SK-N-SH (cell line): Measurements from ENCODE around the gene MAGI2. TPM values are rescaled to one million over a fixed set of nuclear protein-coding genes. Genes with fewer than 3 reads are reported as not detected.

Experiments
- CTCF ChIA-PET: fragments of 300-600, 350-600 bp; formaldehyde crosslinking; extraction: SDS; loops from one replicate; lab custom pipeline; 2021; lab: Yijun Ruan, JAX
- POLR2A ChIA-PET: fragments of 350-600 bp; sonication (Branson Sonifier 250); formaldehyde crosslinking; extraction: SDS; loops from one replicate; lab custom pipeline; 2020; ENCODE audit warnings: antibody characterized with exemption, inconsistent platforms; lab: Yijun Ruan, JAX
- DNase-seq: peaks from one replicate; pipeline ENCODE4 v3.0.0; 2012
- H2AFZ ChIP-seq: fragments of 200-600 bp; sonication (generic); 2 replicates; pipeline ENCODE4 v1.8.1; 2016; ENCODE audit warnings: antibody characterized with exemption, mild to moderate bottlenecking, low read depth
- H3F3A ChIP-seq: fragments of 200-600 bp; sonication (generic); replicated peaks from 2 replicates; pipeline ENCODE3; 2016; ENCODE audit warnings: antibody characterized with exemption, mild to moderate bottlenecking; ENCODE audit not compliant: insufficient read depth
- H3K27ac ChIP-seq, 2 experiments: fragments of 200-500 bp in 1 of 2; fragments of 200-600 bp in 1 of 2; sonication (Bioruptor generic) in 1 of 2; sonication (generic), shearing (Covaris generic) in 1 of 2; 2 replicates each; pipeline versions ENCODE4 v1.5.1 to v1.6.1; 2014 to 2016; ENCODE audit warnings: low read depth in 2 of 2, inconsistent platforms in 1 of 2, low read length in 1 of 2, mild to moderate bottlenecking in 1 of 2, mixed read lengths in 1 of 2
- H3K27me3 ChIP-seq: fragments of 200-600 bp; sonication (generic), shearing (Covaris generic); 2 replicates; pipeline ENCODE4 v1.6.1; 2016; ENCODE audit warnings: mixed run types; ENCODE audit not compliant: insufficient read depth
- H3K36me3 ChIP-seq, 2 experiments: fragments of 200-500 bp in 1 of 2; fragments of 200-600 bp in 1 of 2; sonication (Bioruptor generic) in 1 of 2; sonication (generic) in 1 of 2; replicated peaks in 1 of 2; 2 replicates each; pipeline versions ENCODE3 to v1.5.1; 2014 to 2016; ENCODE audit warnings: low read length in 1 of 2, mild to moderate bottlenecking in 1 of 2; ENCODE audit not compliant: insufficient read depth in 2 of 2, control insufficient read depth in 1 of 2
- H3K4me1 ChIP-seq, 2 experiments: fragments of 200-500 bp in 1 of 2; fragments of 200-600 bp in 1 of 2; sonication (Bioruptor generic) in 1 of 2; sonication (generic), shearing (Covaris generic) in 1 of 2; 2 replicates each; pipeline versions ENCODE4 v1.5.1 to v1.6.1; 2014 to 2016; ENCODE audit warnings: low read depth in 1 of 2, low read length in 1 of 2, mixed run types in 1 of 2; ENCODE audit not compliant: insufficient read depth in 2 of 2, control insufficient read depth in 1 of 2
- H3K4me2 ChIP-seq: fragments of 200-600 bp; sonication (generic), shearing (Covaris generic); 2 replicates; pipeline ENCODE4 v1.6.1; 2017; ENCODE audit warnings: mixed run types
- H3K4me3 ChIP-seq, 2 experiments: fragments of 200-500 bp in 1 of 2; fragments of 200-600 bp in 1 of 2; sonication (Bioruptor generic) in 1 of 2; sonication (generic), shearing (Covaris generic) in 1 of 2; 2 replicates each; pipeline versions ENCODE4 v1.5.1 to v1.8.1; 2014 to 2016; ENCODE audit warnings: low read depth in 2 of 2, inconsistent platforms in 1 of 2, low read length in 1 of 2, mild to moderate bottlenecking in 1 of 2, mixed read lengths in 1 of 2, moderate library complexity in 1 of 2
- H3K79me2 ChIP-seq: fragments of 200-600 bp; sonication (generic); 2 replicates; pipeline ENCODE4 v1.8.1; 2017; ENCODE audit warnings: mild to moderate bottlenecking; ENCODE audit not compliant: insufficient read depth
- H3K9ac ChIP-seq: fragments of 200-600 bp; sonication (generic); 2 replicates; pipeline ENCODE4 v1.6.1; 2017; ENCODE audit warnings: mixed run types
- H3K9me2 ChIP-seq: fragments of 200-600 bp; sonication (generic); 2 replicates; pipeline ENCODE4 v1.6.1; 2017; ENCODE audit warnings: mixed run types
- H3K9me3 ChIP-seq: fragments of 200-600 bp; sonication (generic); 2 replicates; pipeline ENCODE4 v1.6.1; 2017; ENCODE audit warnings: mixed run types, mild to moderate bottlenecking, moderate library complexity
- H4K20me1 ChIP-seq: fragments of 200-600 bp; sonication (generic); 2 replicates; pipeline ENCODE4 v1.6.1; 2017; ENCODE audit warnings: mild to moderate bottlenecking, mixed run types; ENCODE audit not compliant: insufficient read depth
- ELF1 ChIP-seq: IDR thresholded peaks from 2 replicates; pipeline ENCODE4 v1.4.0; 2012
- FOSL2 ChIP-seq: IDR thresholded peaks from 2 replicates; pipeline ENCODE4 v1.4.0; 2012; ENCODE audit warnings: low read depth, mild to moderate bottlenecking, moderate library complexity, borderline replicate concordance
- FOXJ3 ChIP-seq: sonication (generic); formaldehyde crosslinking; IDR thresholded peaks from 2 replicates; pipeline ENCODE4 v1.5.1; 2020; ENCODE audit warnings: mild to moderate bottlenecking, missing genetic modification reagents
- GABPA ChIP-seq: IDR thresholded peaks from 2 replicates; pipeline ENCODE4 v1.4.0; 2012; ENCODE audit warnings: low read depth, mild to moderate bottlenecking
- GATA2 ChIP-seq: sonication (generic); formaldehyde crosslinking; IDR thresholded peaks from 2 replicates; pipeline ENCODE4 v1.5.0; 2020; ENCODE audit warnings: mild to moderate bottlenecking, missing genetic modification reagents
- MEF2A ChIP-seq: IDR thresholded peaks from 2 replicates; pipeline ENCODE4 v1.4.0; 2012; ENCODE audit warnings: low read depth, borderline replicate concordance
- MXI1 ChIP-seq: IDR thresholded peaks from 2 replicates; pipeline ENCODE4 v1.6.1; 2012; ENCODE audit warnings: mild to moderate bottlenecking, low read depth, low read length, improper control_type of control experiment
- NFIC ChIP-seq: IDR thresholded peaks from 2 replicates; pipeline ENCODE4 v1.4.0; 2012; ENCODE audit warnings: borderline replicate concordance
- POLR2AphosphoS5 ChIP-seq: IDR thresholded peaks from 2 replicates; pipeline ENCODE4 v1.6.1; 2012; ENCODE audit warnings: low read depth, low read length
- RAD21 ChIP-seq: IDR thresholded peaks from 2 replicates; pipeline ENCODE4 v1.6.1; 2012; ENCODE audit warnings: mild to moderate bottlenecking, low read length
- RCOR1 ChIP-seq: fragments of 150-350 bp; IDR thresholded peaks from 2 replicates; pipeline ENCODE4 v1.6.1; 2017; ENCODE audit warnings: antibody characterized with exemption, low read length
- TAF1 ChIP-seq: IDR thresholded peaks from 2 replicates; pipeline ENCODE4 v1.6.1; 2012; ENCODE audit warnings: low read depth, mild to moderate bottlenecking, low read length, moderate library complexity, borderline replicate concordance
- TCF12 ChIP-seq: IDR thresholded peaks from 2 replicates; pipeline ENCODE4 v1.4.0; 2012
- WGBS: methylation state at CpG from one replicate; pipeline ENCODE4 v1.1.6; 2017; ENCODE audit warnings: low lambda C conversion rate; 5-methylcytosine and 5-hydroxymethylcytosine counted together
- polyA plus RNA-seq, 3 experiments: library from polyadenylated mRNA; depleted of rRNA; stranded (reverse); fragments of >200 nt; gene quantifications; 2 replicates each; pipeline ENCODE4 v1.2.3, GENCODE V29; 2012
- TF ChIP-seq, protein P1 (sequence below): IDR thresholded peaks from 2 replicates; pipeline ENCODE4 v1.4.0; 2012; ENCODE audit warnings: low read depth
- TF ChIP-seq, protein P2 (sequence below): IDR thresholded peaks from 2 replicates; pipeline ENCODE4 v1.6.1; 2012; ENCODE audit warnings: mild to moderate bottlenecking, low read depth, low read length, moderate library complexity
- TF ChIP-seq, protein P3 (sequence below): IDR thresholded peaks from 2 replicates; pipeline ENCODE4; 2012

The MAGI2 gene
- polyA plus RNA-seq, 1 of the 3 experiments (the other 2 are of a cell fraction): 1.1 TPM

DNA sequence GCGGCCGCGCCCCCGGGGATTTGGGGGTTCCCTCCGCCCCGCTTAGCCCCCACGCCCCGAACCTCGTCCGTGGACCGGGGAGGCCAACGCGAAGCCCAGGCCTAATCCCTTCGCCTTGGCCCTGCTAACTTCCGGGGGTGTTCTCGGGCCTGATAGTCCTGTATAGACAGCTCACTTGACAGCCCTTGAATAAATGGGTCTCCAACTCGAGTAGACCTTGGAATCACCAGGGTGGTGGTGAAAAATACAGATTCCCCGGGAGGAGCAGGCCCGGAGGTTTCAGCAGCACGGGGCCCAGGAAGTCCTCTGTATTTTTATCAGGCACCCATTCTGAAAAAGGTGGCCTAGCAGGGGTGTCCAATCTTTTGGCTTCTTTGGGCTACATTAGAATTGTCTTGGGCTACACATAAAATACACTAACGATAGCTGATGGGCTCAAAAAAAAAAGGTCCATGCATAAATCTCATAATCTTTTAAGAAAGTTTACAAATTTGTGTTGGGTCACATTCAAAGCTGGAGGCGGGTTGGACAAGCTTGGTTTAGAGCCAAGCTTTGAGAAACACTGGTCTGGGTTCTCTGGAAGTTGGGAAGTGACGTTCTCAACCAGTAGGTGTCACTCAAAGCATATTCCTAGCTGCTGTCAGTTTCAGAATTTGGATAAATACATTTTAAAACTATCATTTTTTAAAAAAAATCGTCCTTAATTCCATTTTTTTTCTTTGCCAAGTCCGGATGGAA is 1433.2 kb downstream of the MAGI2 start (continued):
- TF ChIP-seq, protein P1, sequence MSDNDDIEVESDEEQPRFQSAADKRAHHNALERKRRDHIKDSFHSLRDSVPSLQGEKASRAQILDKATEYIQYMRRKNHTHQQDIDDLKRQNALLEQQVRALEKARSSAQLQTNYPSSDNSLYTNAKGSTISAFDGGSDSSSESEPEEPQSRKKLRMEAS: no peak
- TF ChIP-seq TCF12 (0 out of 2 replicates have a peak, but pooled peaks have one; percentile 4), MEF2A (no peak), NFIC (peak; percentile 64; the same call in 1 of the 2 replicates), RAD21 (peak; percentile 93), RCOR1 (peak; percentile 70; the same call in 1 of the 2 replicates), TAF1 (no peak), FOSL2 (no peak)

DNA sequence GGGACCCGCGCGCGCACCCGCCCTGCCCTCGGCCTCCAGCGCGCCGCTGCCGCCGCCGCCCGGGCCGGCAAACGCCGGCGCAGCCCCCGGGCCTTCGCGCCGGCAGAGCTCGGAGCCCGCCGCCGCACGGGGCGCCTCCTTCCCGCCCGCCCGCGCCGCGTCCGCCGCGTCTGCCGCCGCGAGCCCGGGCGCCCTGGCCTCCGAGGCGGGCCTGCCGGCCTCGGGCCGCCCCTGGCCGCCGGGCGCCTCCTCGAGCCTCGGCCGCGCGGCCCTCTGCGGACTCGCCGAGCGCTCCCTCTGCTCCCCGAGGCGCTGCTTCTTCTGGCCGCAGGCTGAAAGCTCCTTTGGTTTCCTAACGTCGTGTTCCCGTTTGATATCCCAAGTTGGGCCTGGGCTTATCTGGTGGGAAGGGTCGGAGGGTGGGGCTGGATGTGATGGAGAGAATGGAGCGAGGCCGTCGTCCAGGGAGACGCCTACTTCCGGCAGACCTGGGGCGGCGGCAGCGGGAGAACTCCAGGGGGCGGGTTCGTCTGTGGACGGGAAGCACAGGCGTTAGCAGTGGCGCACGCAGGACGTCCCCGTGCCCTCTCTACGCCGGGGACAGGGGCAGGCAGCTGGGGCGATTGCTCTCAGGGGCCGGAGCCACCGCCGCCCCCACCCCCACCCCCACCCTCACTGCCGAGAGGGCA is 1433.9 kb downstream of the MAGI2 start:
- no peaks in the 10 kb centered on the region for H3K9me2 ChIP-seq
- H3K27ac ChIP-seq: peak overlapping the region; percentile 71 to 98
- H3K27me3 ChIP-seq: no peaks in the 10 kb centered on the region
- H3F3A ChIP-seq: peaks cover 13% of the 10 kb centered on the region
- no peaks in the 10 kb centered on the region for H3K36me3 ChIP-seq
- 1% methylated on average over 40 of the region's 88 CpGs for WGBS
- H3K4me1 ChIP-seq: peaks cover 8 to 48% of the 10 kb centered on the region in 2 experiments; a peak in 3 of 4 replicates
- DNase-seq: peak; percentile 99
- no peaks in the 10 kb centered on the region for H3K79me2 ChIP-seq
- ChIA-PET POLR2A (interaction anchor here (0.6 to 0.8 kb wide), 2 partner anchors 53 to 218 kb away, joined by 3 read pairs; no protein-coding TSS in a partner anchor), CTCF (interaction anchor here (0.5 to 4.8 kb wide), 45 partner anchors 9 to 1263 kb away, joined by 3 to 49 read pairs (median 5); no protein-coding TSS in a partner anchor)
- peak overlapping the region; percentile 65; the same call in 1 of the 2 replicates for H3K9ac ChIP-seq
- TF ChIP-seq FOXJ3: no peak
- TF ChIP-seq, protein P2, sequence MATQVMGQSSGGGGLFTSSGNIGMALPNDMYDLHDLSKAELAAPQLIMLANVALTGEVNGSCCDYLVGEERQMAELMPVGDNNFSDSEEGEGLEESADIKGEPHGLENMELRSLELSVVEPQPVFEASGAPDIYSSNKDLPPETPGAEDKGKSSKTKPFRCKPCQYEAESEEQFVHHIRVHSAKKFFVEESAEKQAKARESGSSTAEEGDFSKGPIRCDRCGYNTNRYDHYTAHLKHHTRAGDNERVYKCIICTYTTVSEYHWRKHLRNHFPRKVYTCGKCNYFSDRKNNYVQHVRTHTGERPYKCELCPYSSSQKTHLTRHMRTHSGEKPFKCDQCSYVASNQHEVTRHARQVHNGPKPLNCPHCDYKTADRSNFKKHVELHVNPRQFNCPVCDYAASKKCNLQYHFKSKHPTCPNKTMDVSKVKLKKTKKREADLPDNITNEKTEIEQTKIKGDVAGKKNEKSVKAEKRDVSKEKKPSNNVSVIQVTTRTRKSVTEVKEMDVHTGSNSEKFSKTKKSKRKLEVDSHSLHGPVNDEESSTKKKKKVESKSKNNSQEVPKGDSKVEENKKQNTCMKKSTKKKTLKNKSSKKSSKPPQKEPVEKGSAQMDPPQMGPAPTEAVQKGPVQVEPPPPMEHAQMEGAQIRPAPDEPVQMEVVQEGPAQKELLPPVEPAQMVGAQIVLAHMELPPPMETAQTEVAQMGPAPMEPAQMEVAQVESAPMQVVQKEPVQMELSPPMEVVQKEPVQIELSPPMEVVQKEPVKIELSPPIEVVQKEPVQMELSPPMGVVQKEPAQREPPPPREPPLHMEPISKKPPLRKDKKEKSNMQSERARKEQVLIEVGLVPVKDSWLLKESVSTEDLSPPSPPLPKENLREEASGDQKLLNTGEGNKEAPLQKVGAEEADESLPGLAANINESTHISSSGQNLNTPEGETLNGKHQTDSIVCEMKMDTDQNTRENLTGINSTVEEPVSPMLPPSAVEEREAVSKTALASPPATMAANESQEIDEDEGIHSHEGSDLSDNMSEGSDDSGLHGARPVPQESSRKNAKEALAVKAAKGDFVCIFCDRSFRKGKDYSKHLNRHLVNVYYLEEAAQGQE: 0 out of 2 replicates have a peak, but pooled peaks have one; percentile 35
- peak; percentile 87 for TF ChIP-seq POLR2AphosphoS5
- TF ChIP-seq GATA2 (CRISPR knock-in tag): peak; percentile 56; the same call in 1 of the 2 replicates
- TF ChIP-seq GABPA: peak; percentile 68
- peak; percentile 47 for TF ChIP-seq ELF1
- TF ChIP-seq, protein P3, sequence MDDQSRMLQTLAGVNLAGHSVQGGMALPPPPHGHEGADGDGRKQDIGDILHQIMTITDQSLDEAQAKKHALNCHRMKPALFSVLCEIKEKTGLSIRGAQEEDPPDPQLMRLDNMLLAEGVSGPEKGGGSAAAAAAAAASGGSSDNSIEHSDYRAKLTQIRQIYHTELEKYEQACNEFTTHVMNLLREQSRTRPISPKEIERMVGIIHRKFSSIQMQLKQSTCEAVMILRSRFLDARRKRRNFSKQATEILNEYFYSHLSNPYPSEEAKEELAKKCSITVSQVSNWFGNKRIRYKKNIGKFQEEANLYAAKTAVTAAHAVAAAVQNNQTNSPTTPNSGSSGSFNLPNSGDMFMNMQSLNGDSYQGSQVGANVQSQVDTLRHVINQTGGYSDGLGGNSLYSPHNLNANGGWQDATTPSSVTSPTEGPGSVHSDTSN: no peak; the same call in 1 of the 2 replicates
- TF ChIP-seq, protein P1: peak; percentile 88
- TF ChIP-seq TAF1: peak; percentile 75
- peak; percentile 66; the same call in 1 of the 2 replicates for TF ChIP-seq MXI1
- no peak for TF ChIP-seq NFIC
- H3K4me3 ChIP-seq: peak overlapping the region; percentile 48 to 74; a peak in 3 of 4 replicates
- H3K9me3 ChIP-seq: no peaks in the 10 kb centered on the region
- H2AFZ ChIP-seq: peak overlapping the region; percentile 95; the same call in 1 of the 2 replicates
- H3K4me2 ChIP-seq: peak overlapping the region; percentile 50; the same call in 1 of the 2 replicates
- no peaks in the 10 kb centered on the region for H4K20me1 ChIP-seq
